HEK293 (cell line): ENCODE results near the gene SHISA5.
A peak's percentile ranks its signal among the peaks of the same experiment; 100 is the strongest.

Experiments used
- CTCF ChIP-seq: fragments of 450-650 bp; formaldehyde crosslinking; IDR thresholded peaks from 2 replicates; pipeline ENCODE4 v1.5.1; 2016; ENCODE audit warnings: missing biosample characterization, missing genetic modification characterization
- KLF16 ChIP-seq: fragments of 450-650 bp; formaldehyde crosslinking; IDR thresholded peaks from 2 replicates; pipeline ENCODE4 v1.5.1; 2017; ENCODE audit warnings: missing biosample characterization, missing genetic modification characterization
- KLF8 ChIP-seq: fragments of 450-650 bp; formaldehyde crosslinking; IDR thresholded peaks from 2 replicates; pipeline ENCODE4 v1.5.1; 2016; ENCODE audit warnings: missing biosample characterization, missing genetic modification characterization
- MEIS1 ChIP-seq: sonication (generic); formaldehyde crosslinking; IDR thresholded peaks from 2 replicates; pipeline ENCODE4 v1.8.1; 2022; ENCODE audit warnings: missing genetic modification reagents, mild to moderate bottlenecking, borderline replicate concordance
- OVOL3 ChIP-seq: fragments of 450-650 bp; formaldehyde crosslinking; IDR thresholded peaks from 2 replicates; pipeline ENCODE4 v1.5.1; 2016; ENCODE audit warnings: missing biosample characterization, missing genetic modification characterization
- SCRT1 ChIP-seq: fragments of 450-650 bp; formaldehyde crosslinking; IDR thresholded peaks from 2 replicates; pipeline ENCODE4 v1.5.1; 2016; ENCODE audit warnings: missing biosample characterization, missing genetic modification characterization, borderline replicate concordance
- SP2 ChIP-seq: fragments of 450-650 bp; formaldehyde crosslinking; IDR thresholded peaks from 2 replicates; pipeline ENCODE4 v1.5.1; 2016; ENCODE audit warnings: missing biosample characterization, missing genetic modification characterization
- ZBTB48 ChIP-seq: fragments of 450-650 bp; formaldehyde crosslinking; IDR thresholded peaks from 2 replicates; pipeline ENCODE4 v1.5.1; 2016; ENCODE audit warnings: missing biosample characterization, missing genetic modification characterization
- ZBTB7A ChIP-seq: fragments of 450-650 bp; formaldehyde crosslinking; IDR thresholded peaks from 2 replicates; pipeline ENCODE4 v1.5.1; 2016; ENCODE audit warnings: low read depth, missing biosample characterization, missing genetic modification characterization
- ZEB2 ChIP-seq: fragments of 450-650 bp; formaldehyde crosslinking; IDR thresholded peaks from 2 replicates; pipeline ENCODE4 v1.5.1; 2016; ENCODE audit warnings: missing biosample characterization, missing genetic modification characterization
- ZFP69B ChIP-seq: fragments of 450-650 bp; formaldehyde crosslinking; IDR thresholded peaks from 2 replicates; pipeline ENCODE4 v1.5.1; 2016; ENCODE audit warnings: missing biosample characterization, missing genetic modification characterization
- ZNF114 ChIP-seq: fragments of 450-650 bp; formaldehyde crosslinking; IDR thresholded peaks from 2 replicates; pipeline ENCODE4 v1.5.0; 2017; ENCODE audit warnings: missing biosample characterization, missing genetic modification characterization
- ZNF155 ChIP-seq: fragments of 450-650 bp; formaldehyde crosslinking; IDR thresholded peaks from 2 replicates; pipeline ENCODE4 v1.5.1; 2016; ENCODE audit warnings: missing biosample characterization, missing genetic modification characterization
- ZNF184 ChIP-seq: fragments of 450-650 bp; IDR thresholded peaks from 2 replicates; pipeline ENCODE4 v1.5.1; 2018; ENCODE audit warnings: missing biosample characterization, mild to moderate bottlenecking, missing genetic modification characterization
- ZNF26 ChIP-seq: fragments of 450-650 bp; formaldehyde crosslinking; IDR thresholded peaks from 2 replicates; pipeline ENCODE4 v1.5.1; 2016; ENCODE audit warnings: missing biosample characterization, missing genetic modification characterization
- ZNF335 ChIP-seq: fragments of 450-650 bp; formaldehyde crosslinking; conservative IDR thresholded peaks from 2 replicates; pipeline ENCODE4 v1.5.1; 2016; ENCODE audit warnings: missing biosample characterization, missing genetic modification characterization
- ZNF37A ChIP-seq: fragments of 450-650 bp; IDR thresholded peaks from 2 replicates; pipeline ENCODE4 v1.5.1; 2018; ENCODE audit warnings: missing biosample characterization, missing genetic modification characterization
- ZNF529 ChIP-seq: fragments of 450-650 bp; formaldehyde crosslinking; IDR thresholded peaks from 2 replicates; pipeline ENCODE4 v1.5.1; 2017; ENCODE audit warnings: missing genetic modification characterization, missing biosample characterization; ENCODE audit not compliant: insufficient replicate concordance
- ZNF610 ChIP-seq: fragments of 450-650 bp; formaldehyde crosslinking; IDR thresholded peaks from 2 replicates; pipeline ENCODE4 v1.5.1; 2016; ENCODE audit warnings: missing biosample characterization, missing genetic modification characterization, borderline replicate concordance
- ZNF621 ChIP-seq: fragments of 450-650 bp; formaldehyde crosslinking; IDR thresholded peaks from 2 replicates; pipeline ENCODE4 v1.5.1; 2017; ENCODE audit warnings: missing biosample characterization, missing genetic modification characterization
- ZNF629 ChIP-seq: fragments of 450-650 bp; formaldehyde crosslinking; IDR thresholded peaks from 2 replicates; pipeline ENCODE4 v1.5.1; 2017; ENCODE audit warnings: missing biosample characterization, missing genetic modification characterization
- ZNF660 ChIP-seq: fragments of 450-650 bp; IDR thresholded peaks from 2 replicates; pipeline ENCODE4 v1.5.1; 2018; ENCODE audit warnings: missing biosample characterization, mild to moderate bottlenecking, missing genetic modification characterization
- ZNF677 ChIP-seq: fragments of 450-650 bp; IDR thresholded peaks from 2 replicates; pipeline ENCODE4 v1.5.0; 2018; ENCODE audit warnings: missing biosample characterization, mild to moderate bottlenecking, missing genetic modification characterization, moderate library complexity
- ZNF692 ChIP-seq: fragments of 450-650 bp; formaldehyde crosslinking; IDR thresholded peaks from 2 replicates; pipeline ENCODE4 v1.5.1; 2016; ENCODE audit warnings: missing biosample characterization, missing genetic modification characterization
- ZNF777 ChIP-seq: fragments of 450-650 bp; formaldehyde crosslinking; IDR thresholded peaks from 2 replicates; pipeline ENCODE4 v1.5.1; 2017; ENCODE audit warnings: missing biosample characterization, missing genetic modification characterization, borderline replicate concordance
- ZNF837 ChIP-seq: fragments of 450-650 bp; formaldehyde crosslinking; IDR thresholded peaks from 2 replicates; pipeline ENCODE4 v1.5.1; 2016; ENCODE audit warnings: missing biosample characterization, missing genetic modification characterization
- ZSCAN16 ChIP-seq: fragments of 450-650 bp; formaldehyde crosslinking; IDR thresholded peaks from 2 replicates; pipeline ENCODE4 v1.5.1; 2016; ENCODE audit warnings: missing biosample characterization, missing genetic modification characterization
- ZSCAN30 ChIP-seq: fragments of 450-650 bp; IDR thresholded peaks from 2 replicates; pipeline ENCODE4 v1.5.1; 2018; ENCODE audit warnings: missing biosample characterization, mild to moderate bottlenecking, missing genetic modification characterization, moderate library complexity
- TF ChIP-seq, protein P1 (sequence below): fragments of 450-650 bp; formaldehyde crosslinking; IDR thresholded peaks from 2 replicates; pipeline ENCODE4 v1.5.1; 2016; ENCODE audit warnings: missing biosample characterization, missing genetic modification characterization
- TF ChIP-seq, protein P2 (sequence below): fragments of 450-650 bp; formaldehyde crosslinking; IDR thresholded peaks from 2 replicates; pipeline ENCODE4 v1.5.1; 2016; ENCODE audit warnings: missing biosample characterization, missing genetic modification characterization
- TF ChIP-seq, protein P3 (sequence below): fragments of 450-650 bp; formaldehyde crosslinking; IDR thresholded peaks from 2 replicates; pipeline ENCODE4 v1.5.1; 2016; ENCODE audit warnings: missing biosample characterization, missing genetic modification characterization
- TF ChIP-seq, protein P4 (sequence below): IDR thresholded peaks from 2 replicates; pipeline ENCODE4 v1.6.1; 2011; ENCODE audit warnings: mild to moderate bottlenecking, low read depth, low read length, borderline replicate concordance

Gene SHISA5

GRCh38 chr3:48472673-48472922 lies 31.4 kb downstream of the SHISA5 start (continued):
- TF ChIP-seq ZBTB7A (tag by site-specific recombination) (no peak), OVOL3 (no peak), ZNF621 (tag by site-specific recombination) (no peak), ZNF629 (tag by site-specific recombination) (no peak), ZNF37A (tag by site-specific recombination) (no peak), SCRT1 (tag by site-specific recombination) (peak; percentile 36; the same call in 1 of the 2 replicates), SP2 (tag by site-specific recombination) (no peak), KLF16 (tag by site-specific recombination) (no peak), ZNF184 (tag by site-specific recombination) (no peak), ZSCAN30 (tag by site-specific recombination) (no peak), ZNF155 (tag by site-specific recombination) (no peak), MEIS1 (CRISPR knock-in tag) (no peak), ZNF660 (no peak), ZSCAN16 (tag by site-specific recombination) (no peak), KLF8 (tag by site-specific recombination) (no peak), ZBTB48 (tag by site-specific recombination) (no peak; the same call in 1 of the 2 replicates), ZNF529 (tag by site-specific recombination) (no peak), ZNF335 (no peak), ZNF610 (tag by site-specific recombination) (no peak), ZFP69B (tag by site-specific recombination) (peak; percentile 97), ZNF692 (tag by site-specific recombination) (peak; percentile 99), ZNF26 (tag by site-specific recombination) (no peak), ZNF114 (tag by site-specific recombination) (no peak), ZNF677 (no peak), ZNF777 (tag by site-specific recombination) (no peak), ZNF837 (tag by site-specific recombination) (no peak), ZEB2 (tag by site-specific recombination) (no peak), CTCF (tag by site-specific recombination) (no peak)
- TF ChIP-seq, protein P1, sequence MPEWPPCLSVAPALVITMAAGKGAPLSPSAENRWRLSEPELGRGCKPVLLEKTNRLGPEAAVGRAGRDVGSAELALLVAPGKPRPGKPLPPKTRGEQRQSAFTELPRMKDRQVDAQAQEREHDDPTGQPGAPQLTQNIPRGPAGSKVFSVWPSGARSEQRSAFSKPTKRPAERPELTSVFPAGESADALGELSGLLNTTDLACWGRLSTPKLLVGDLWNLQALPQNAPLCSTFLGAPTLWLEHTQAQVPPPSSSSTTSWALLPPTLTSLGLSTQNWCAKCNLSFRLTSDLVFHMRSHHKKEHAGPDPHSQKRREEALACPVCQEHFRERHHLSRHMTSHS = no peak
- TF ChIP-seq, protein P2, sequence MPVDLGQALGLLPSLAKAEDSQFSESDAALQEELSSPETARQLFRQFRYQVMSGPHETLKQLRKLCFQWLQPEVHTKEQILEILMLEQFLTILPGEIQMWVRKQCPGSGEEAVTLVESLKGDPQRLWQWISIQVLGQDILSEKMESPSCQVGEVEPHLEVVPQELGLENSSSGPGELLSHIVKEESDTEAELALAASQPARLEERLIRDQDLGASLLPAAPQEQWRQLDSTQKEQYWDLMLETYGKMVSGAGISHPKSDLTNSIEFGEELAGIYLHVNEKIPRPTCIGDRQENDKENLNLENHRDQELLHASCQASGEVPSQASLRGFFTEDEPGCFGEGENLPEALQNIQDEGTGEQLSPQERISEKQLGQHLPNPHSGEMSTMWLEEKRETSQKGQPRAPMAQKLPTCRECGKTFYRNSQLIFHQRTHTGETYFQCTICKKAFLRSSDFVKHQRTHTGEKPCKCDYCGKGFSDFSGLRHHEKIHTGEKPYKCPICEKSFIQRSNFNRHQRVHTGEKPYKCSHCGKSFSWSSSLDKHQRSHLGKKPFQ = no peak
- TF ChIP-seq, protein P3, sequence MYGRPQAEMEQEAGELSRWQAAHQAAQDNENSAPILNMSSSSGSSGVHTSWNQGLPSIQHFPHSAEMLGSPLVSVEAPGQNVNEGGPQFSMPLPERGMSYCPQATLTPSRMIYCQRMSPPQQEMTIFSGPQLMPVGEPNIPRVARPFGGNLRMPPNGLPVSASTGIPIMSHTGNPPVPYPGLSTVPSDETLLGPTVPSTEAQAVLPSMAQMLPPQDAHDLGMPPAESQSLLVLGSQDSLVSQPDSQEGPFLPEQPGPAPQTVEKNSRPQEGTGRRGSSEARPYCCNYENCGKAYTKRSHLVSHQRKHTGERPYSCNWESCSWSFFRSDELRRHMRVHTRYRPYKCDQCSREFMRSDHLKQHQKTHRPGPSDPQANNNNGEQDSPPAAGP (tag by site-specific recombination) = 0 out of 2 replicates have a peak, but pooled peaks have one; percentile 19
- TF ChIP-seq, protein P4, sequence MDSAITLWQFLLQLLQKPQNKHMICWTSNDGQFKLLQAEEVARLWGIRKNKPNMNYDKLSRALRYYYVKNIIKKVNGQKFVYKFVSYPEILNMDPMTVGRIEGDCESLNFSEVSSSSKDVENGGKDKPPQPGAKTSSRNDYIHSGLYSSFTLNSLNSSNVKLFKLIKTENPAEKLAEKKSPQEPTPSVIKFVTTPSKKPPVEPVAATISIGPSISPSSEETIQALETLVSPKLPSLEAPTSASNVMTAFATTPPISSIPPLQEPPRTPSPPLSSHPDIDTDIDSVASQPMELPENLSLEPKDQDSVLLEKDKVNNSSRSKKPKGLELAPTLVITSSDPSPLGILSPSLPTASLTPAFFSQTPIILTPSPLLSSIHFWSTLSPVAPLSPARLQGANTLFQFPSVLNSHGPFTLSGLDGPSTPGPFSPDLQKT = no peak
